ENCODE data around the gene PLPPR5. TPM values are rescaled to one million over a fixed set of nuclear protein-coding genes. Genes with fewer than 3 reads are reported as not detected.

PLPPR5 gene
- total RNA-seq, 1 experiment from 2014 or later, result not detected

GRCh38 chr1:98989556-98989907 lies 15.1 kb downstream of the PLPPR5 start:
- Histone ChIP-seq H3K4me2 (no peak overlapping the region), H3K4me1 (replicated peaks; ENCODE audit: insufficient read depth) (no peaks in the 10 kb centered on the region), H3K4me3 (no peak overlapping the region), H3F3A (ENCODE audit: insufficient read depth, low read depth) (no peaks in the 10 kb centered on the region), H3K27me3 (ENCODE audit: insufficient read depth, low read depth) (no peaks in the 10 kb centered on the region), H3K27ac (no peak overlapping the region), H3K36me3 (ENCODE audit: low read depth) (no peaks in the 10 kb centered on the region), H3K9me2 (ENCODE audit: insufficient read depth) (no peaks in the 10 kb centered on the region), H4K20me1 (ENCODE audit: insufficient read depth) (no peaks in the 10 kb centered on the region), H2AFZ (no peak overlapping the region), H3K9me3 (ENCODE audit: insufficient read depth, low read depth) (no peaks in the 10 kb centered on the region), H3K79me2 (ENCODE audit: low read depth) (no peaks in the 10 kb centered on the region)
- no peak for DNase-seq
- BruUV-seq (replicated peaks), result no TSS peak
- TF ChIP-seq EZH2 (IDR thresholded peaks at IDR 0.05; ENCODE audit: low read depth) (no peak), CTCF (conservative IDR thresholded peaks at IDR 0.05) (no peak)
- ChIA-PET POLR2A (ENCODE audit: unreplicated experiment) (no interaction called here), CTCF (no interaction called here)
- intact Hi-C loops (cut with micrococcal nuclease; ENCODE audit: unreplicated experiment), result no loop called here

GRCh38 chr1:98988904-98989555 lies 15.6 kb downstream of the PLPPR5 start:
- Histone ChIP-seq H3K4me1 (replicated peaks; ENCODE audit: insufficient read depth) (no peaks in the 10 kb centered on the region), H3K9me2 (ENCODE audit: insufficient read depth) (no peaks in the 10 kb centered on the region), H4K20me1 (ENCODE audit: insufficient read depth) (no peaks in the 10 kb centered on the region), H3K4me3 (no peak overlapping the region), H2AFZ (no peak overlapping the region), H3K27me3 (ENCODE audit: insufficient read depth, low read depth) (no peaks in the 10 kb centered on the region), H3K9me3 (ENCODE audit: insufficient read depth, low read depth) (no peaks in the 10 kb centered on the region), H3K79me2 (ENCODE audit: low read depth) (no peaks in the 10 kb centered on the region), H3K27ac (no peak overlapping the region), H3K36me3 (ENCODE audit: low read depth) (no peaks in the 10 kb centered on the region), H3F3A (ENCODE audit: insufficient read depth, low read depth) (no peaks in the 10 kb centered on the region), H3K4me2 (no peak overlapping the region)
- ChIA-PET CTCF (no interaction called here), POLR2A (ENCODE audit: unreplicated experiment) (no interaction called here)
- intact Hi-C loops (cut with micrococcal nuclease; ENCODE audit: unreplicated experiment), result no loop called here
- no peak for DNase-seq
- TF ChIP-seq EZH2 (IDR thresholded peaks at IDR 0.05; ENCODE audit: low read depth), result no peak
- TF ChIP-seq CTCF (conservative IDR thresholded peaks at IDR 0.05), result no peak
- BruUV-seq (replicated peaks), result no TSS peak

- ChIA-PET CTCF (no interaction called here), POLR2A (ENCODE audit: unreplicated experiment) (no interaction called here)
- Histone ChIP-seq H3K79me2 (ENCODE audit: low read depth) (no peaks in the 10 kb centered on the region), H3K36me3 (ENCODE audit: low read depth) (no peaks in the 10 kb centered on the region), H2AFZ (no peak overlapping the region), H3K4me2 (no peak overlapping the region), H3K4me3 (no peak overlapping the region), H3F3A (ENCODE audit: insufficient read depth, low read depth) (no peaks in the 10 kb centered on the region), H4K20me1 (ENCODE audit: insufficient read depth) (no peaks in the 10 kb centered on the region), H3K9me2 (ENCODE audit: insufficient read depth) (no peaks in the 10 kb centered on the region), H3K27ac (no peak overlapping the region), H3K27me3 (ENCODE audit: insufficient read depth, low read depth) (no peaks in the 10 kb centered on the region), H3K4me1 (replicated peaks; ENCODE audit: insufficient read depth) (no peaks in the 10 kb centered on the region), H3K9me3 (ENCODE audit: insufficient read depth, low read depth) (no peaks in the 10 kb centered on the region)
- no peak for DNase-seq
- TF ChIP-seq EZH2 (IDR thresholded peaks at IDR 0.05; ENCODE audit: low read depth) (no peak), CTCF (conservative IDR thresholded peaks at IDR 0.05) (no peak)
- BruUV-seq (replicated peaks), result no TSS peak
- intact Hi-C loops (cut with micrococcal nuclease; ENCODE audit: unreplicated experiment), result no loop called here
These were observed 19.0 kb downstream of the PLPPR5 start for GRCh38 chr1:98985687-98986086.
